Amygdala (tissue), 56 donors: Measurements from ENCODE around the gene EXOSC2.

ENCODE experiments used
- DNase-seq, 56 donors: peaks; one replicate each; lab custom pipeline; 2025; lab: John Stamatoyannopoulos, UW

The EXOSC2 gene

GRCh38 chr9:130693426-130694191, at the start of gene EXOSC2:
TSS of gene EXOSC2 (plus strand) at chr9:130693780. CDS start at chr9:130693792, 12 bp downstream.
- DNase-seq, result peak; percentile 56 to 99 (median 95)

- no peak for DNase-seq
Measured at GRCh38 chr9:130651221-130651620, 42.4 kb upstream of the EXOSC2 start.

- no peak for DNase-seq
Measured at GRCh38 chr9:130651752-130652151, 41.8 kb upstream of the EXOSC2 start.

- DNase-seq, result no peak
Measured at GRCh38 chr9:130654879-130655278, 38.7 kb upstream of the EXOSC2 start.

GRCh38 chr9:130658893-130659698, 34.5 kb upstream of the EXOSC2 start:
- no peak for DNase-seq

- no peak for DNase-seq
Measured at GRCh38 chr9:130659699-130660248, 33.8 kb upstream of the EXOSC2 start.

GRCh38 chr9:130660326-130660682, 33.3 kb upstream of the EXOSC2 start:
- no peak for DNase-seq

GRCh38 chr9:130660683-130661450, 32.7 kb upstream of the EXOSC2 start:
- no peak for DNase-seq

- DNase-seq, result no peak
Measured at GRCh38 chr9:130661451-130662098, 32.0 kb upstream of the EXOSC2 start.

- no peak for DNase-seq
Measured at GRCh38 chr9:130662099-130662969, 31.2 kb upstream of the EXOSC2 start.

GRCh38 chr9:130662970-130663257, 30.7 kb upstream of the EXOSC2 start:
- no peak for DNase-seq

- no peak for DNase-seq
Measured at GRCh38 chr9:130663258-130663976, 30.2 kb upstream of the EXOSC2 start.

- no peak for DNase-seq
Measured at GRCh38 chr9:130663977-130664250, 29.7 kb upstream of the EXOSC2 start.

GRCh38 chr9:130664251-130665028, 29.1 kb upstream of the EXOSC2 start, which contains the start of gene PRDM12:
TSS of gene PRDM12 (plus strand) at chr9:130664594. CDS start at chr9:130664654, 60 bp downstream.
- no peak for DNase-seq

GRCh38 chr9:130665029-130665430, 28.6 kb upstream of the EXOSC2 start:
- no peak for DNase-seq

GRCh38 chr9:130665431-130666392, 27.9 kb upstream of the EXOSC2 start:
- DNase-seq, result no peak
